Neural cell (in vitro differentiated cells): Measurements from ENCODE around the gene MMP24. TPM values are rescaled to one million over a fixed set of nuclear protein-coding genes. Genes with fewer than 3 reads are reported as not detected.

ENCODE experiments used
- H2AFZ ChIP-seq: fragments of 200-600, 300-800 bp; sonication (generic), shearing (Covaris generic); 2 replicates; pipeline ENCODE4 v1.6.0; 2014; ENCODE audit warnings: low read depth, mild to moderate bottlenecking, antibody characterized with exemption, low read length, moderate library complexity
- H3F3A ChIP-seq: fragments of 200-600 bp; shearing (Covaris generic); 2 replicates; pipeline ENCODE4 v1.6.1; 2016; ENCODE audit warnings: mild to moderate bottlenecking, moderate library complexity, mixed read lengths, antibody characterized with exemption, low read length; ENCODE audit not compliant: insufficient read depth, poor library complexity, severe bottlenecking
- H3K27ac ChIP-seq: fragments of 200-600, 300-800 bp; sonication (generic), shearing (Covaris generic); 2 replicates; pipeline ENCODE4 v1.5.1; 2014; ENCODE audit warnings: mild to moderate bottlenecking, low read length, moderate library complexity
- H3K27me3 ChIP-seq: fragments of 300-800, 200-600 bp; sonication (generic), shearing (Covaris generic); 2 replicates; pipeline ENCODE4 v1.6.0; 2014; ENCODE audit warnings: mild to moderate bottlenecking, low read depth, low read length, moderate library complexity; ENCODE audit not compliant: insufficient read depth
- H3K36me3 ChIP-seq: fragments of 300-800, 200-600 bp; sonication (generic), shearing (Covaris generic); 2 replicates; pipeline ENCODE4 v1.5.1; 2014; ENCODE audit warnings: mild to moderate bottlenecking, antibody characterized with exemption, low read length, moderate library complexity; ENCODE audit not compliant: insufficient read depth
- H3K4me2 ChIP-seq: fragments of 300-800, 200-600 bp; sonication (generic), shearing (Covaris generic); 2 replicates; pipeline ENCODE4 v1.6.0; 2014; ENCODE audit warnings: mild to moderate bottlenecking, low read length
- H3K4me3 ChIP-seq: fragments of 300-800, 200-600 bp; sonication (generic), shearing (Covaris generic); 2 replicates; pipeline ENCODE4 v1.5.1; 2014; ENCODE audit warnings: mild to moderate bottlenecking, low read length, moderate library complexity
- H3K79me2 ChIP-seq: fragments of 200-600 bp; shearing (Covaris generic); replicated peaks from 2 replicates; pipeline ENCODE4 v1.6.0; 2014; ENCODE audit warnings: mild to moderate bottlenecking, low read length, moderate library complexity; ENCODE audit not compliant: insufficient read depth
- H3K9ac ChIP-seq: fragments of 300-800, 200-600 bp; sonication (generic), shearing (Covaris generic); 2 replicates; pipeline ENCODE4 v1.6.1; 2016; ENCODE audit warnings: mild to moderate bottlenecking, low read length, mixed read lengths
- H3K9me2 ChIP-seq: fragments of 200-600 bp; shearing (Covaris generic); 2 replicates; pipeline ENCODE4 v1.6.1; 2016; ENCODE audit warnings: mild to moderate bottlenecking, low read length, mixed read lengths; ENCODE audit not compliant: insufficient read depth
- H3K9me3 ChIP-seq: fragments of 200-600, 300-800 bp; sonication (generic), shearing (Covaris generic); 2 replicates; pipeline ENCODE4 v1.6.1; 2016; ENCODE audit warnings: mild to moderate bottlenecking, mixed run types, low read length, moderate library complexity, mixed read lengths
- H4K20me1 ChIP-seq: fragments of 200-600 bp; shearing (Covaris generic); 2 replicates; pipeline ENCODE4 v1.6.1; 2016; ENCODE audit warnings: mild to moderate bottlenecking, mixed run types; ENCODE audit not compliant: insufficient read depth
- EP300 ChIP-seq: fragments of 450-650 bp; conservative IDR thresholded peaks from 2 replicates; pipeline ENCODE4 v1.6.1; 2014; ENCODE audit warnings: antibody characterized with exemption, mild to moderate bottlenecking, moderate library complexity; ENCODE audit not compliant: poor library complexity, severe bottlenecking
- EZH2 ChIP-seq: fragments of 200-600, 300-800 bp; shearing (Covaris generic), sonication (generic); IDR thresholded peaks from 2 replicates; pipeline ENCODE4 v1.6.1; 2014; ENCODE audit warnings: antibody characterized with exemption, low read length, borderline replicate concordance, mild to moderate bottlenecking; ENCODE audit not compliant: insufficient read depth, poor library complexity, severe bottlenecking
- MXI1 ChIP-seq: fragments of 450-650 bp; conservative IDR thresholded peaks from 2 replicates; pipeline ENCODE4 v1.6.1; 2014; ENCODE audit warnings: antibody characterized with exemption, mild to moderate bottlenecking; ENCODE audit not compliant: poor library complexity, severe bottlenecking
- POLR2AphosphoS5 ChIP-seq: IDR thresholded peaks from 2 replicates; pipeline ENCODE4 v1.6.1; 2012
- RAD21 ChIP-seq: fragments of 450-650 bp; conservative IDR thresholded peaks from 2 replicates; pipeline ENCODE4 v1.6.1; 2014; ENCODE audit warnings: antibody characterized with exemption, mild to moderate bottlenecking, moderate library complexity
- TAF1 ChIP-seq: IDR thresholded peaks from 2 replicates; pipeline ENCODE4 v1.6.1; 2012; ENCODE audit warnings: low read depth
- polyA plus RNA-seq: library from polyadenylated mRNA; depleted of rRNA; stranded (reverse); fragments of >200 nt; gene quantifications from 2 replicates; pipeline ENCODE4 v1.2.3, GENCODE V29; 2014
- TF ChIP-seq, protein P1 (sequence below): IDR thresholded peaks from 2 replicates; pipeline ENCODE4 v1.6.1; 2012; ENCODE audit warnings: borderline replicate concordance

The MMP24 gene
- polyA plus RNA-seq, 1 donor from 2014 or later: 57.4 TPM

DNA sequence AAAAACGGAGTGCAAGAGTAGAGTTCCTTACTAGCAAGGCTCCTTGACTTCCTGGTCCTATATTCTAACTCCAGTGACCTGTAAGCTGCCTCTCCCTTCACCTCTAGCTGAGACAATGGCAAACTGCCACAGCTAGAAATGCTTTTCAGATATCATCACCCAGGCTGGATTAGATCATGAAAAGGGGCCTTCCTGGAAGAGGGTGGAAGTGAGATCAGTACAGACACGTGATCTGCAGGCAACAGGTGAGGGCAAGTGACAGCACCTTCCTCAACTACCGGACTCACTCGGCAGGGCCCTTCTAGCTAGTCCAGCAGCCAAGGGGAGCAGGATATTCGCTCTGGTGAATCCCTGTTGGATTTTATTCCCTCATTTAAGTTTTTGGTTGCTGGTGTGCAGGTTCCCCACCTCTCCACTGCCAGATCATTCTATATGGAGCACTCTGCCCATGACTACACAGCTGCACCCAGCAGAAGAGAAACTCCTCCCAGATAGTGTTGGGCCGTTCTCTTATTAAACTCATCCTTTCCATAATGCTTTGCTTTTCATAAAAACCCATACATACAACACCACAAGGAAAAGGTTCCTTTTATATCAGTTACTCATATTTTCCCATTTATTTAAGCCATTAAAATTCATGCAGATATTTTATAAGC, 92.1 kb downstream of the MMP24 start:
- H3K36me3 ChIP-seq: no peaks in the 10 kb centered on the region
- H4K20me1 ChIP-seq: no peaks in the 10 kb centered on the region
- H3K27ac ChIP-seq: no peak overlapping the region
- no peaks in the 10 kb centered on the region for H3K9me2 ChIP-seq
- H3K79me2 ChIP-seq: no peaks in the 10 kb centered on the region
- H3K27me3 ChIP-seq: no peaks in the 10 kb centered on the region
- no peak overlapping the region for H3K4me3 ChIP-seq
- H3F3A ChIP-seq: no peaks in the 10 kb centered on the region
- H3K9ac ChIP-seq: no peak overlapping the region
- H2AFZ ChIP-seq: no peak overlapping the region
- no peaks in the 10 kb centered on the region for H3K9me3 ChIP-seq
- H3K4me2 ChIP-seq: no peak overlapping the region
- no peak for TF ChIP-seq RAD21
- TF ChIP-seq EZH2: no peak
- TF ChIP-seq, protein P1, sequence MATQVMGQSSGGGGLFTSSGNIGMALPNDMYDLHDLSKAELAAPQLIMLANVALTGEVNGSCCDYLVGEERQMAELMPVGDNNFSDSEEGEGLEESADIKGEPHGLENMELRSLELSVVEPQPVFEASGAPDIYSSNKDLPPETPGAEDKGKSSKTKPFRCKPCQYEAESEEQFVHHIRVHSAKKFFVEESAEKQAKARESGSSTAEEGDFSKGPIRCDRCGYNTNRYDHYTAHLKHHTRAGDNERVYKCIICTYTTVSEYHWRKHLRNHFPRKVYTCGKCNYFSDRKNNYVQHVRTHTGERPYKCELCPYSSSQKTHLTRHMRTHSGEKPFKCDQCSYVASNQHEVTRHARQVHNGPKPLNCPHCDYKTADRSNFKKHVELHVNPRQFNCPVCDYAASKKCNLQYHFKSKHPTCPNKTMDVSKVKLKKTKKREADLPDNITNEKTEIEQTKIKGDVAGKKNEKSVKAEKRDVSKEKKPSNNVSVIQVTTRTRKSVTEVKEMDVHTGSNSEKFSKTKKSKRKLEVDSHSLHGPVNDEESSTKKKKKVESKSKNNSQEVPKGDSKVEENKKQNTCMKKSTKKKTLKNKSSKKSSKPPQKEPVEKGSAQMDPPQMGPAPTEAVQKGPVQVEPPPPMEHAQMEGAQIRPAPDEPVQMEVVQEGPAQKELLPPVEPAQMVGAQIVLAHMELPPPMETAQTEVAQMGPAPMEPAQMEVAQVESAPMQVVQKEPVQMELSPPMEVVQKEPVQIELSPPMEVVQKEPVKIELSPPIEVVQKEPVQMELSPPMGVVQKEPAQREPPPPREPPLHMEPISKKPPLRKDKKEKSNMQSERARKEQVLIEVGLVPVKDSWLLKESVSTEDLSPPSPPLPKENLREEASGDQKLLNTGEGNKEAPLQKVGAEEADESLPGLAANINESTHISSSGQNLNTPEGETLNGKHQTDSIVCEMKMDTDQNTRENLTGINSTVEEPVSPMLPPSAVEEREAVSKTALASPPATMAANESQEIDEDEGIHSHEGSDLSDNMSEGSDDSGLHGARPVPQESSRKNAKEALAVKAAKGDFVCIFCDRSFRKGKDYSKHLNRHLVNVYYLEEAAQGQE: no peak
- no peak for TF ChIP-seq EP300

DNA sequence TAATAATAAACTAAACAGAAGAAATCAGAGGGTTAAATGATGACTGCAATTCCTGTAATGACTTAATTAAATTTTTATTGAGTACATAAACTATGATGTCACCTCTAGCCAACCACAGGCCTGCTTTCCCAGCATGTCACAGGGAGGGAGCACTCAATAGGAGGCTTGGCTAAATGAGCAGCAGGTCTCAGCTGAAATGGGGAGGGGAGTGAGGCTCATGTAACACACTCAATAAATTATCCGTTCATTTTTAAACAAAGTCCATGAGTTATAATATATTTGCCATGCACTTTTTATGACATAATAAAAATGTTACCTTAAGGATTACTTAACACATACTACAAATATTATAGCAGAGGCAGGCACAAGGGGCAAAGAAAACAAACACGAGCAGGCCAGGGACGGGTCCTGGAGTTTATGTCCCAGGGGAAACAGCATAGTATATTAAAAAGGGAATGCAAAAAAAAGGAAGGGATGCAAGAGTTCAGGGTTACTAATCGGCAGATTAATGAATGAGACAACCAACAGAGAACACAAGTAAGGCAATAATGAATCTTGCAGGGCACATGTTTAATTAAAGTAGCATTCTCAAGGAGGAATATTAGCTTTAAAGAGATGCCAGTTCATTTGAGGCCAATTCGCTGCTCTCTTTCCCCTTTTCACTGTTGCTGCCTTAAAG, 92.8 kb downstream of the MMP24 start:
- H3K4me3 ChIP-seq: no peak overlapping the region
- H3K9me3 ChIP-seq: no peaks in the 10 kb centered on the region
- H3F3A ChIP-seq: no peaks in the 10 kb centered on the region
- no peak overlapping the region for H2AFZ ChIP-seq
- H4K20me1 ChIP-seq: no peaks in the 10 kb centered on the region
- no peaks in the 10 kb centered on the region for H3K9me2 ChIP-seq
- H3K27me3 ChIP-seq: no peaks in the 10 kb centered on the region
- TF ChIP-seq TAF1 (no peak), MXI1 (no peak), EP300 (no peak), RAD21 (no peak), POLR2AphosphoS5 (no peak), EZH2 (no peak)
- TF ChIP-seq, protein P1: no peak
- no peaks in the 10 kb centered on the region for H3K36me3 ChIP-seq
- no peak overlapping the region for H3K4me2 ChIP-seq
- H3K9ac ChIP-seq: no peak overlapping the region
- no peak overlapping the region for H3K27ac ChIP-seq
- H3K79me2 ChIP-seq: no peaks in the 10 kb centered on the region
